ENCODE data around the gene MBD6.

DNA sequence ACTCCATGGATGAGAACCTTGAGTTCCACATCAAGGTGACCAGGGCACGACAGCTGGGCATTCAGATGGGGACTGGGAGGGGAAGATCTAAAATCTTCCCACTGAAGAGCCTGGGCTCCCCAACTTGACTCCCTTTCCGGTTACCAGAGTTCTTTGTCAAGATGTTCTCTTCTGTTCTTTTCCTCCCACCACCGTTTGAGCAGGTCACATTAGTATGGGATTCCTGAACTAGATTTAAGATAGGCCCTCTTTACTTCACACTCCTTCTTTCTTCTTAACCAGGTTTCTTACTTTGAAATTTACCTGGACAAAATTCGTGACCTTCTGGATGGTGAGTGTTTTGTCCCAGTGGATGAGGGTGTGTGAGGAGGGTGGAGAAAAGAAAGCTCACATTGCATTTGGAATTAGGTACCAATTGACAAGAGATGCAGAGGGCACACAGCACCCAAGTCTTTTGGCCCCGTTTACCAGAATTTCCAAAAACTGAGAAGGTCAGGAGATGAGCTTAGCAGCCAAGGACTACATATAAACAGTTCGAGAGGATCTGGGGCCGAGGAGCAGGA is 41.6 kb downstream of the MBD6 start:
- TF ChIP-seq, protein P1, sequence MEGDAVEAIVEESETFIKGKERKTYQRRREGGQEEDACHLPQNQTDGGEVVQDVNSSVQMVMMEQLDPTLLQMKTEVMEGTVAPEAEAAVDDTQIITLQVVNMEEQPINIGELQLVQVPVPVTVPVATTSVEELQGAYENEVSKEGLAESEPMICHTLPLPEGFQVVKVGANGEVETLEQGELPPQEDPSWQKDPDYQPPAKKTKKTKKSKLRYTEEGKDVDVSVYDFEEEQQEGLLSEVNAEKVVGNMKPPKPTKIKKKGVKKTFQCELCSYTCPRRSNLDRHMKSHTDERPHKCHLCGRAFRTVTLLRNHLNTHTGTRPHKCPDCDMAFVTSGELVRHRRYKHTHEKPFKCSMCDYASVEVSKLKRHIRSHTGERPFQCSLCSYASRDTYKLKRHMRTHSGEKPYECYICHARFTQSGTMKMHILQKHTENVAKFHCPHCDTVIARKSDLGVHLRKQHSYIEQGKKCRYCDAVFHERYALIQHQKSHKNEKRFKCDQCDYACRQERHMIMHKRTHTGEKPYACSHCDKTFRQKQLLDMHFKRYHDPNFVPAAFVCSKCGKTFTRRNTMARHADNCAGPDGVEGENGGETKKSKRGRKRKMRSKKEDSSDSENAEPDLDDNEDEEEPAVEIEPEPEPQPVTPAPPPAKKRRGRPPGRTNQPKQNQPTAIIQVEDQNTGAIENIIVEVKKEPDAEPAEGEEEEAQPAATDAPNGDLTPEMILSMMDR (IDR thresholded peaks at IDR 0.05; ENCODE audit: insufficient read depth, low read depth, low read length) = no peak
- no peak for TF ChIP-seq EZH2 (IDR thresholded peaks at IDR 0.05; ENCODE audit: insufficient read depth, low read length)
